DMS 273 (cell line): Measurements from ENCODE around the gene NTSR2.

ENCODE experiments used
- DNase-seq: peaks from one replicate; lab custom pipeline; 2025; ENCODE audit not compliant: unreplicated experiment; lab: John Stamatoyannopoulos, UW

Gene NTSR2

DNA sequence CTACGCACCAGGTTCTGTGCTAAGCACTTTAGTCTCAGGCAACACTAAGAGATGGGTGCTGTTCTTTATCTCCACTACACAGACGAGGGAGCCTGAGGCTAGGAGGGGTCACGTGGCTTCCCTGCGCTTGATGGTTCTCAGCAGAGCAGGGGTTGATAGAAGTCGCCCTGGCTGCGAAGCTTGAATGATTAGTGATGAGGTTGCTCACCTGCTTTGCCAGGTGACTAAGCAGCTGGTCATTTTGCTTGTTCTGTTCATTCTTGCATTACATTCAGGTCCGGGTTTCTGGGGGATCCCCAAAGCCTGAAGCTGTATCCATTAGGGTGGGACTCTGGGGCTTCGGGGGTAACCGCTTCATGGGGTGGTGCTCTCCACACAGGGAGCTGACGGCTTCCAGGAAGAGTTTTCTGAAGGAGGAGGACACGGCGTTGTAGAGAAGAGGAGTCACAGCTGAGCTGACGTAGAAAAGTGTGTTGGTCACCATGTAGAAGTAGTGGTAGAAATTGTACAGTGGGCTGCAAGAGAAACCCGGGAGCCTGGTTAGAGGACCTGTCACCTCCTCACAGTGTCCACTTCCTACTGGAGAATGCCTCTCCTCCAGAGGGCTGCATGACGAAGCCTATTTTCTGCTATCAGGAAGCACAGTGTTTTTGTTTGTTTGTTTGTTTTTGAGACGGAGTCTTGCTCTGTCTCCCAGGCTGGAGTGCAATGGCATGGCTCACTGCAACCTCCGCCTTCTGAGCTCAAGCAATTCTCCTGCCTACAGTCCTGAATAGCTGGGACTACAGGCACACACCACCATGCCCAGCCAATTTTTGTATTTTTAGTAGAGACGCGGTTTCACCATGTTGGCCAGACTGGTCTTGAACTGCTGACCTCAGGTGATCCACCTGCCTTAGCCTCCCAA lies 11.5 kb downstream of the NTSR2 start:
- no peak for DNase-seq

DNA sequence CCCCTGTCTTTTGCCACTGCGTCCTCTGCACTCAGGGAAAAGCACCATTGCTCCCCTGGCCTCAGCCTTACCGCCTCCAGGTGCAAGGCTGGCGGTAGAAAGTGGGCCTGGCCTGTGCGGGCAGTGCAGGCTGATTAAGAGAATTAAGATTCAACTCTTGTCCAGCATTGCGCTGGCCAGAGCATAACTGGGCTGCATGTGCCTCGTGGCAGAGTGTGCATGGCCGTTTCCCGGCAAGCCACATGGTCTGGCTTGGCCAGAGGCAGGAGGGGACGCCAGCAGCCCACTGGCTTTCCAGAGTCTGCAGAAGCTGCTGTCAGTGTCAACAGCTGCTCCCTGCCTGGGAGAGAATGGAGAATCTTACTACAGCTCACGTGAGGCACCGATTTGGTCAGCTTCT lies 12.3 kb downstream of the NTSR2 start:
- DNase-seq, result no peak

- no peak for DNase-seq
Observed at GRCh38 chr2:11657195-11657594, 12.8 kb downstream of the NTSR2 start.

DNA sequence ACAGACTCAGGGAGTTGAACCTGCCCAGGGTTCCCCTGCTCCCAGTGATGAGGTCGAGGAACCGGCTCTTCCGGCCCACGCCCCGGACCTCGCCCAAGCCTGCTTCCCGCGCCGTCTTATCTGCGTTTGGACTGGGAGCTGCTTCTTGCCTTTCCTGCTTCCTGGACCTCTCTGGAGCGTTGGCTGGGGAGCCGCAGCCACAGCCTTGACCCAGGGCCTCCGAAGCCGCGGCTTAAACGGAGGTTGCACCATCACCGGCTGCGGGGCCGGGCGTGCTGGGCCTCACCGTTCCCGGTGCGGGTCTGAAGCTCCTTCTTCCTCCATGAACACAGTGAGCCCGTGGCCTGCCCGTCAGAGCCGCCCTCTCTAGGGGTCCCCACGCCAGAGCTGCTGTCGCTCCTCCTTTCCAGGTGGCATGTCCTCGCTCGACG lies 13.3 kb downstream of the NTSR2 start:
- DNase-seq, result no peak

- no peak for DNase-seq
Observed at GRCh38 chr2:11656252-11656651, 13.7 kb downstream of the NTSR2 start.

DNA sequence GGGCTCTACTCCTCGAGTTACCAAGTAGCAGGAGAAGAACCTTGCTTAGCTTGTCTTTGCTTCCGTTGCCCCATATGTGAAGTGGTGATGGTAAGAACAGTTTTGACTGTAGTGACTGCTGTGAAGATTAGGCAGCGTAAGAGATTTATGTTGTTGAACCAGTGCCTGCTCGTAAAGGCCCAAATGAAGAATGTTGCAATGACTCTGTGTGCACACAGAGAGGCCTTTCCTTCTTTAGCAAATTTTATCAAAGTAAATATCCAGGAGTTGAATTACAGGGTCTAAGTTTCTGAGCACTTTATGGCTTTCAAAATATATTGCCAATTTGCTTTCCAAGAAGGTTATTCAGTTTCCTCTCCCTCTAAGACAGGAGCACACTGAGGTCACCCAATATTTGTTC lies 14.5 kb downstream of the NTSR2 start:
- no peak for DNase-seq

GRCh38 chr2:11652553-11652952 lies 17.4 kb downstream of the NTSR2 start:
- no peak for DNase-seq

GRCh38 chr2:11651856-11652548 lies 18.0 kb downstream of the NTSR2 start:
- no peak for DNase-seq

DNA sequence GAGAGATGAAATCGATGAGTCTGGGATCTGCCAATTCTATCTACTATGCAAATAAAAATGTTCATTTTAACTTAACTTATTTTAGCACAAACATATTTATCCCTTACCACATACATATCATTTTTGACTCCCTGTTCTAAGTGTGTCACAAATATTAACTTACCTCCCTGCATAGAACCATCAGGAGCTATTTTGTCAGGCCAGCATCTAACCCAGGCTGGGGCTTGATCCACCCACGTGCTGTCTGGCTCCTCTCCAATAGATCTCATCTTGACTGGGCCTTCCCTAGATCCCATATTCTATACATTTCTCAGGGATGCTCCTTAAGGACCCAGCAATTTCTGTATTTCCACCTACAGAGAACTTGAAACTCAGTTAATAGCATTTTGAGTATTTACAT lies 20.9 kb downstream of the NTSR2 start:
- DNase-seq, result no peak

DNA sequence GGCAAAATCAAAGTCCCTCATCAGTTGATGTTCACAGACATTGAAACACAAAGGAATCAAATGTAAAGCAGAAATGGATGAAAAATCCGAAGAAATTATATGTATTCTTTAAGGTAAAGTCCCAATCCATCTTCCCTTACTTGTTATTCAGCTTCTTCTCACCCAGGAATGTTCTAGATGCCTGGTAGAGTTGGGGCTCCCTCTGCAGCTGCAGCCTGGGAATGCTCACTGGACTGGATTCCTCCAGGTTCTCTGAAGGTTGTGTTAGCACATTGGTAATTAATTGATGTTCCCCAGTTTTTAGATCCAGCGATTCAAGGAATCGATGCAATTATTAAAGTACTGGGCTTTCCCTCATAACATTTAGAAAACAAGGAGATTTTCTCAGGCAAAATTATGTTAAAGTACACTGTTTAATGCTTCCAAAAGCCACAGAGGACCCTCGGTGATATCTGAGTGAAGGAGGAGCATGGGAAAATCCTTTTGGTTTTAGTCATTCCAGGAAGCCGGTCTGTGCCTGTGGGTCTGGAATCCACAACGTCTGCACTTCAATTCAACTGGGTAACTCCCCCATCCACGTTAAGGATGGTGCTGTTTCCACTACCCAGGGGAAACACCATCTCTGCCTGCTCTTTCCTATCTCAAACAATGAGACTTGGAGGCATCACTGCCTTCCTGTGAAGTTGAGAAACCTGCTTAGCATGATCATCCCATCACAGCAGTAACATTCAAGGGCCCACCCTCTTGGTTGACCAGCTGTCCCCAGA lies 22.0 kb downstream of the NTSR2 start:
- DNase-seq, result peak; percentile 12

GRCh38 chr2:11646530-11646929 lies 23.5 kb downstream of the NTSR2 start:
- DNase-seq, result no peak

DNA sequence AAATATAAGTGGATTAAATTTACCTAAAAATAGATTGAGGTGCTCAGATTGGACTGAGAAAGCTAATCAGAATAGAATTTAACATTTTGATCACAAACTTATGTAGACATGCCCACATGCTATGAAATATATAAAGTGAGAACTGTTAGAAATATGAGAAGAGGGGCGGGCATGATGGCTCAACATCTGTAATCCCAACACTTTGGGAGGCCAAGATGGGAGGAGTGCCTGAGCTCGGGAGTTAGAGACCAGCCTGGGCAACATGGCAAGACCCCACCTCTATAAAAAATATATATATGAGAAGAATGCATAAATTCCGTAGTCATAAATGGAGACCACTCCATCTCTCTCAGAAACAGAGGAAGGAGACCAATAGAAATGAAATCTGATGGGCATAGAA lies 25.7 kb downstream of the NTSR2 start:
- no peak for DNase-seq

DNA sequence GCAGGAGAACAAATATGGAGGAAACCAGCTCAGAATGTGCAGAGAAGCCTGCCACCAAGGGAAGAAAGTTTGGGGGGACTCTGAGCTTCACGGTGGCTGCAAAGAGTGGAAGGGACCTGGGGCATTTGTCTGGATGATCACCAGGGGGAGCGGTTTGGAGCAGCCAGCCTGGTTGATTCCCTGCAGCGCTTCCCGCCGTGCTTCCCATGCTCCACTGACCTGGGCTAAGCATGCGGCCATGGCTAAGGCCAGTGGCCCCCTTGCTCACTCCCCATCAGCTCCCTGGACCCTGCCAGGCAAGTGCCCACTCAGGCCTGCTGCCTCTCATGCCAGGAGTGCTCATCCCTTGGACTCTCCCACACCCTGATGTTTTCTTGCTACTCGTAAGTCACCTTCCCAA lies 27.0 kb downstream of the NTSR2 start:
- no peak for DNase-seq

DNA sequence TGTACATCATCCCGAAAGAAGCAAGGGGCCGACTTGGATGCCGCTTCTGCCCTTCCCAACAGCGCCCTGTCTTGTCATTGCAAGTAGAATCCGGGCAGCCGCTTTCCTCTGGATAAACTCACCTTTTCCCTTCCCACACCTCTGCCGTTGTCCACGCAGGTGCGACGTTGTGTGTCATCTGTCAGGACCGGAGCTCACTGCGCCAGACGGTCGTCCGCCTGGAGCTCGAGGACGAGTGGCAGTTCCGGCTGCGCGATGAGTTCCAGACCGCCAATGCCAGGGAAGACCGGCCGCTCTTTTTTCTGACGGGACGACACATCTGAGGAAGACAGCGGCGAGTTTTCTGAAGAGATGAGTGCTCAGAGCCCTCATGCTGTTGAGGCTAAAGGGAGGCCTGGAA lies 29.9 kb downstream of the NTSR2 start:
- DNase-seq, result no peak

DNA sequence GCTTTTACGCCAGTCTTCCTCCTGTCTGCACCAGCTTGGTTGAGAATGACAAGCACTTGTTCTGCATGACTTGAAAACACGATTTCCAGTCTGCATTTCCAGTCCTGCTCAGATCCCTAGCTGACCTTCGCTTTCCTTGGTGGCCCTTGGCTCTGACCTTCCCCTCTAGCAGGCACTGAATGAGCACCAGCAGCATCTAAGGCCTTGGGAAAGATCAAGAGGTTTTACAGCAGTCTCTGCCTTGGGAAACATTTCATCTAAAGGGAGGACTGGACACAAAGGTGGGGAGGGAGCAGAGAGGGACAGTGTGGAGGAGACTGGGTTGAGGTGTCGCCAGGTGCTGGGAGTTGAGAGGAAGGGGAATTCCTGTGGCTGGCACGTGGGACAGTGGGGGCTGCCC lies 30.5 kb downstream of the NTSR2 start:
- no peak for DNase-seq

- no peak for DNase-seq
Observed at GRCh38 chr2:11637546-11637945, 32.4 kb downstream of the NTSR2 start.

DNA sequence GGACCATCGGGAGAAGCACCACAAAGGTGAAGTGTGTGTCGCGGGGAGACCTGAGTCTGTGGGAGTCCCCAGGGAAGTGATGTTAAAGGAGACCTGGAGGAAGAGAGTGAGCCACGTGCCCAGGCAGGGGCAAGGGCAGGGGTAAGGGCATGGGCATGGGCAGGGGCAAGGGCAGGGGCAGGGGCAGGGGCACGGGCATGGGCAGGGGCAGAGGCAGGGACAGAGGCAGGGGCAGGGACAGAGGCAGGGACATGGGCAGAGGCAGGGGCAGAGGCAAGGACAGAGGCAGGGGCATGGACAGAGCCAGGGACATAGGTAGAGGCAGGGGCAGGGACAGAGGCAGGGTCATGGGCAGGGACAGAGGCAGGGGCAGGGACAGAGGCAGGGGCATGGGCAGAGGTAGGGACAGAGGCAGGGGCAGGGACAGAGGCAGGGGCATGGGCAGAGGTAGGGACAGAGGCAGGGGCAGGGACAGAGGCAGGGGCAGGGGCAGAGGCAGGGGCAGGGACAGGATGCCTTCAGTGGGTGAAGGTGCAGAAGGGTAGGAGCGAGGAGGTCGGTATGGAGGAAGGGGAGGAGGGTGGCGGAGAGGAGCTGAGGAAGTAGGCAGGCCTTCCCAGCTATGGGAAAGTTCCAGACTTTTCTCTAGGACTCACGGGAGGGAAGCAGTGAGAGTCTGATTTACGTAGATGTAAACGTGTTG lies 33.3 kb downstream of the NTSR2 start:
- DNase-seq, result no peak

DNA sequence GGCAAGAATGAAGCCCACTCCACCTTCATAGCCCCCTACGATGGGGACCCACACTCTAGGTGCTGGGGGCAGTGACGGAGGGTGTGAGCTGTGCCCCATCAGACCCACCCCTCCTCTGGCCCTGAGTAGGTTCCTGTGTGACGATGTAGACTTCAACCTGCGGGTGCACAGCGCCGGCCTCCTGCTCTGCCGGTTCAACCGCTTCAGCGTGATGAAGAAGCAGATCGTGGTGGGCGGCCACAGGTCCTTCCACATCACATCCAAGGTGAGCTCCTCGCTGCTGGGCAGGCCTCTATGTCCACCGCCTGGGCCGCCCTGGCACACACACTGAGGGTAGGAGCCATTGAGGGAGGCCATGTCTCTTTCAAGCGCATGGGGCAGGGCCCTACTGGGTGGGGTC lies 34.9 kb downstream of the NTSR2 start:
- DNase-seq, result no peak

DNA sequence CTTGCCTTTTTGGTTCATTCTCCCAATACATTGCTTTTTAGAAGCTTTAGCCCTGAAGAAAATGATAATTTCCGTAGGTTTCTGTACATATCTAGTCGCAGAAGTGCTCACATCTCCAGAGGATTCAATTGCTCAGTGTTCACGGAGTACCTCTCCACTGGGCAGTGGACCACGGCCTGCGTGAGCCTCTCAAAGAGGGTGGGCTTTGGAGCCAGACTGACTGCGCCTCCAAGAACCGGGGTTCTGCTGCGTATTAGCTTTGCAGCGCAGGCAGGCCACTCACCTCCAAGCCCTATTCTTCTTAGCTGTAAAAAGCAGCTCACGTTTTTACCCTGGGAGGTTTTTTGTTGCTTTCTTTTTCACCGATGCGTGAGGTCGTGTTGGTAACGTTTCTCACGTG lies 35.4 kb downstream of the NTSR2 start:
- no peak for DNase-seq

GRCh38 chr2:11633923-11634478 lies 36.0 kb downstream of the NTSR2 start:
- no peak for DNase-seq

DNA sequence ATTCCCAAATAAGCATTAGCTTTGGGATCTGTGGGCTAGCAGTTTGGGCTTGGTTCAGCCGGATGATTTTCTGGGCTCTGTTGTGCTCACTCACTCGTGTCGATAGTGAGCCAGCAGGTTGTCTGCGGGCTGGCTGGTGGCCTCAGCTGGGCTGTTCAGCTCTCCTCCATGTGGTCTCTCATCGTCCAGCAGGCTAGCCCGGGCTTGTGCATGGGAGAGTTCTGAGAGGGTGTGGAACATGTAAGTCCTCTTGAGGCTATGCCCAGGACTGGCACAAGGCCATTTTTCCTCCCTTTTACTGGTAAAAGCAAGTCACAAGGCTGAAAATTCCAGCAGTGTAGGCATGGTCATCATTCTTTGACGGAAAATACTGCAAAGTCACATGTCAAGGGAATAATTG lies 38.5 kb downstream of the NTSR2 start:
- peak; percentile 24 for DNase-seq
